A673 (cell line): ENCODE measurements around the gene ATG4D.

Experiments used
- EZH2 ChIP-seq: fragments of 200-600 bp; sonication (generic); IDR thresholded peaks from 2 replicates; pipeline ENCODE4 v1.6.1; 2017; ENCODE audit warnings: borderline replicate concordance, low read depth, mild to moderate bottlenecking, mixed read lengths, antibody characterized with exemption, low read length; ENCODE audit not compliant: poor library complexity, severe bottlenecking
- TF ChIP-seq, protein P1 (sequence below): fragments of 300-800, 200-600 bp; sonication (generic); conservative IDR thresholded peaks from 2 replicates; pipeline ENCODE4 v1.5.1; 2017; ENCODE audit warnings: low read depth, mild to moderate bottlenecking, antibody characterized with exemption, low read length, moderate library complexity, mixed read lengths

DNA sequence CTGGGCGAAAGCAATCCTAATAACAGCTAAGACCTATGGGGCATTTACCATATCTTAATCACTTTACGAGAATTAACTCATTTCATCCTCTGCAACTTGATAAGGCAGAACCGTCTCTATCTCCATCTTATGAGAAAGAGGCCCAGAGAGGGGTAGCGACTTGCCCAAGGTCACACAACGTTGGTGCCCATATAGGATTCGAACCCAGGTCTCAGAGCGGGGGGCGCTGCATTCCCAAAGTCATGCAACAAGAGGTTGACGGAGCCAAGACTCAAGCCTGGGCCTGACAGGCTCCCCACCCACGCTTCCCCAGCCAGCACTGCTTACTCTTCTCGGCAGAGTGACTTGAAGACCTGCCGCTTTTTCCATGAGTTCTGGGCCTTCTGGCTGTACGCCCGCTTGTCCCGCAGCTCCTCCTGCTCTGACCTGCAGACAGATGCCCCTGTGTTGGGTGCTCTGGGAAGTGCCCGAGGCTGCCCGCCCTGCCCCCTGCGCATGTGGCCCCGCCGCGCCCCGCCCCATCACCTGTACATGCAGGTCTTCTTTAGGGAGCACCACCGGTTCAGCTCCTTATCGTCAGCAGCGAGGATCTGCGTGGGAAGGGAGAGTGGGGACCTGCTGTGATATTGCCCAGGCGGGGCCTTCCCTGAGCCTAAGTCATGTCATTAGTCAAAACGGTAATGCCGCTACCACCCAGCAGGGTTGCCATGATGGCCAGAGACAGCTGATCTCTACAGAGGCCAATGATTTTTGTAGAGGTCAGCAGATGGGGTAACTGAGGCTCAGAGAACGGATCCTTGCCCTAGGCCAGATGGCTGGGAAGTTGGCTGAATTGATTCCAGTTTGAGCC is 11.3 kb downstream of the ATG4D start:
- TF ChIP-seq, protein P1, sequence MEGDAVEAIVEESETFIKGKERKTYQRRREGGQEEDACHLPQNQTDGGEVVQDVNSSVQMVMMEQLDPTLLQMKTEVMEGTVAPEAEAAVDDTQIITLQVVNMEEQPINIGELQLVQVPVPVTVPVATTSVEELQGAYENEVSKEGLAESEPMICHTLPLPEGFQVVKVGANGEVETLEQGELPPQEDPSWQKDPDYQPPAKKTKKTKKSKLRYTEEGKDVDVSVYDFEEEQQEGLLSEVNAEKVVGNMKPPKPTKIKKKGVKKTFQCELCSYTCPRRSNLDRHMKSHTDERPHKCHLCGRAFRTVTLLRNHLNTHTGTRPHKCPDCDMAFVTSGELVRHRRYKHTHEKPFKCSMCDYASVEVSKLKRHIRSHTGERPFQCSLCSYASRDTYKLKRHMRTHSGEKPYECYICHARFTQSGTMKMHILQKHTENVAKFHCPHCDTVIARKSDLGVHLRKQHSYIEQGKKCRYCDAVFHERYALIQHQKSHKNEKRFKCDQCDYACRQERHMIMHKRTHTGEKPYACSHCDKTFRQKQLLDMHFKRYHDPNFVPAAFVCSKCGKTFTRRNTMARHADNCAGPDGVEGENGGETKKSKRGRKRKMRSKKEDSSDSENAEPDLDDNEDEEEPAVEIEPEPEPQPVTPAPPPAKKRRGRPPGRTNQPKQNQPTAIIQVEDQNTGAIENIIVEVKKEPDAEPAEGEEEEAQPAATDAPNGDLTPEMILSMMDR = no peak
- no peak for TF ChIP-seq EZH2
